ENCODE results near the gene PTGIR.

PTGIR gene

GRCh38 chr19:46624958-46625661 lies at the start of gene PTGIR:
Gene PTGIR, minus strand, starts transcription at chr19:46625089. Its CDS starts 864 bp downstream, at chr19:46624225.
- DNase-seq (ENCODE audit: low spot score), result no peak

- peak; percentile 20 for DNase-seq (ENCODE audit: low spot score)
These were observed 45.9 kb upstream of the PTGIR start for GRCh38 chr19:46670813-46671212.

GRCh38 chr19:46668662-46669061 lies 43.8 kb upstream of the PTGIR start:
- no peak for DNase-seq (ENCODE audit: low spot score)

- DNase-seq (ENCODE audit: low spot score), result no peak
These were observed 40.2 kb upstream of the PTGIR start for GRCh38 chr19:46665072-46665471.

- peak; percentile 87 for DNase-seq (ENCODE audit: low spot score)
These were observed 37.1 kb upstream of the PTGIR start for GRCh38 chr19:46661735-46662592.

- peak; percentile 100 for DNase-seq (ENCODE audit: low spot score)
These were observed 36.3 kb upstream of the PTGIR start, which contains the start of gene DACT3 for GRCh38 chr19:46661020-46661731. Gene DACT3, minus strand, starts transcription at chr19:46661182. Its CDS starts 118 bp downstream, at chr19:46661064.

GRCh38 chr19:46660551-46661019 lies 35.7 kb upstream of the PTGIR start:
- DNase-seq (ENCODE audit: low spot score), result no peak

GRCh38 chr19:46660008-46660517 lies 35.2 kb upstream of the PTGIR start:
- DNase-seq (ENCODE audit: low spot score), result no peak

- DNase-seq (ENCODE audit: low spot score), result no peak
These were observed 34.5 kb upstream of the PTGIR start for GRCh38 chr19:46659151-46660007.

- no peak for DNase-seq (ENCODE audit: low spot score)
These were observed 31.7 kb upstream of the PTGIR start for GRCh38 chr19:46656541-46656940.

- DNase-seq (ENCODE audit: low spot score), result no peak
These were observed 29.8 kb upstream of the PTGIR start for GRCh38 chr19:46654621-46655152.

- DNase-seq (ENCODE audit: low spot score), result no peak
These were observed 25.6 kb upstream of the PTGIR start for GRCh38 chr19:46650445-46650844.

- DNase-seq (ENCODE audit: low spot score), result no peak
These were observed 24.4 kb upstream of the PTGIR start for GRCh38 chr19:46648961-46649960.

- DNase-seq (ENCODE audit: low spot score), result no peak
These were observed 23.4 kb upstream of the PTGIR start for GRCh38 chr19:46648060-46648960.

GRCh38 chr19:46646402-46646801 lies 21.5 kb upstream of the PTGIR start:
- no peak for DNase-seq (ENCODE audit: low spot score)

GRCh38 chr19:46644720-46645119 lies 19.8 kb upstream of the PTGIR start:
- no peak for DNase-seq (ENCODE audit: low spot score)

- DNase-seq (ENCODE audit: low spot score), result no peak
These were observed 15.8 kb upstream of the PTGIR start for GRCh38 chr19:46640656-46641055.

GRCh38 chr19:46639358-46640182 lies 14.7 kb upstream of the PTGIR start:
- peak; percentile 50 for DNase-seq (ENCODE audit: low spot score)
